ENCODE data around the gene SEC23A.
A peak's percentile ranks its signal among the peaks of the same experiment; 100 is the strongest.
"Not testable (repeated sequence)": the region's sequence is repeated elsewhere in the genome, so short reads cannot be mapped to it uniquely, and the experiment has no call there.

SEC23A gene

GRCh38 chr14:39113685-39114072 lies 10.6 kb upstream of the SEC23A start:
- TF ChIP-seq, protein P1, sequence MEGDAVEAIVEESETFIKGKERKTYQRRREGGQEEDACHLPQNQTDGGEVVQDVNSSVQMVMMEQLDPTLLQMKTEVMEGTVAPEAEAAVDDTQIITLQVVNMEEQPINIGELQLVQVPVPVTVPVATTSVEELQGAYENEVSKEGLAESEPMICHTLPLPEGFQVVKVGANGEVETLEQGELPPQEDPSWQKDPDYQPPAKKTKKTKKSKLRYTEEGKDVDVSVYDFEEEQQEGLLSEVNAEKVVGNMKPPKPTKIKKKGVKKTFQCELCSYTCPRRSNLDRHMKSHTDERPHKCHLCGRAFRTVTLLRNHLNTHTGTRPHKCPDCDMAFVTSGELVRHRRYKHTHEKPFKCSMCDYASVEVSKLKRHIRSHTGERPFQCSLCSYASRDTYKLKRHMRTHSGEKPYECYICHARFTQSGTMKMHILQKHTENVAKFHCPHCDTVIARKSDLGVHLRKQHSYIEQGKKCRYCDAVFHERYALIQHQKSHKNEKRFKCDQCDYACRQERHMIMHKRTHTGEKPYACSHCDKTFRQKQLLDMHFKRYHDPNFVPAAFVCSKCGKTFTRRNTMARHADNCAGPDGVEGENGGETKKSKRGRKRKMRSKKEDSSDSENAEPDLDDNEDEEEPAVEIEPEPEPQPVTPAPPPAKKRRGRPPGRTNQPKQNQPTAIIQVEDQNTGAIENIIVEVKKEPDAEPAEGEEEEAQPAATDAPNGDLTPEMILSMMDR (conservative IDR thresholded peaks at IDR 0.05; ENCODE audit: low read depth, low read length) = no peak
- Histone ChIP-seq H3K4me3 (IDR thresholded peaks at IDR 0.05; ENCODE audit: insufficient read depth, low read depth, low read length) (no peak overlapping the region), H3K4me1 (ENCODE audit: low read depth, poor library complexity, severe bottlenecking) (peaks cover 11% of the 10 kb centered on the region), H2AFZ (ENCODE audit: low read depth) (peak overlapping the region; percentile 90), H3K36me3 (ENCODE audit: insufficient read depth) (no peaks in the 10 kb centered on the region), H3K79me2 (ENCODE audit: insufficient read depth, low read depth) (no peaks in the 10 kb centered on the region), H3K4me2 (peak overlapping the region; percentile 43; the same call in 1 of the 2 replicates), H3K27ac (peak overlapping the region; percentile 54), H3K27me3 (ENCODE audit: insufficient read depth, low read depth) (no peaks in the 10 kb centered on the region), H3K9ac (peak overlapping the region; percentile 41; the same call in 1 of the 2 replicates), H4K20me1 (ENCODE audit: insufficient read depth) (no peaks in the 10 kb centered on the region)

DNA sequence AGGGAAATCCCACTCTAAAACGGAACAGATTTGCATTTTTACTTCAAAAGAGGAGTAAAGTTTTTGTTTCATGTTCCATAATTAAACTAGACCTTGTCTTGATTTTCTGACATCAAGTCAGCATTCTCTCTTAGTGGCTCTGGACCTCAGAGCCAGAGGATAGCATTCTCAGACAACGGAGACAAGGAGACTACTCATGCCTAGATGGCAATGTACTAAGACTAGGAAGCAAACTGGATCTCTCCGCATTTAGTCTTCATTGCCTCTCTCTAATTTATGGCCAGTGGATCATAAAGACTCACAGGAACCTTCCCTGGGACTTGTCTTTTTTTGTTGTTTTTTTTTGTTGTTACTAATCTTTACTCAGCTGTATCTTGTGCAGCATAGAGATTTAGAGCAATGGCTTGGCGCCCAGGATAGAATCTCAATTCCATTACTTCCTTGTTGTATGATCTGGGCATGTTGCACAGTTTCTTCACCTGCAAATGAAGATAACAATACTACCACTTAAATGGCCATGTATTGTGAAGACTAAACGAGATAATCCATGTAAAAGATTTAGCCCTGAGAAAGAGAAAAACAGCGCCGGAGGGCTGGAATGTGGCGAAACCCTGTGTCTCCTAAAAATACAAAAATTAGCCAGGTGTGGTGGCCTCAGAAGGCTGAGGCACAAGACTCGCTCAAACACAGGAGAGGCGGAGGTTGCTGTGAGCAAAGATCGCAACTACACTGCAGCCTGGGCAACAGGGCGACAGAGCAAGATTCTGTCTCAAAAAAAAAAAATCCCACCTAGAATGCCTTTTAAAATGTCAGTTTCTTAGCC lies 7.1 kb upstream of the SEC23A start:
- Histone ChIP-seq H3K79me2 (ENCODE audit: insufficient read depth, low read depth) (no peaks in the 10 kb centered on the region), H4K20me1 (ENCODE audit: insufficient read depth) (no peaks in the 10 kb centered on the region), H2AFZ (ENCODE audit: low read depth) (peak overlapping the region; percentile 44), H3K4me2 (peak overlapping the region; percentile 54; the same call in 1 of the 2 replicates), H3K4me3 (IDR thresholded peaks at IDR 0.05; ENCODE audit: insufficient read depth, low read depth, low read length) (no peak overlapping the region), H3K27ac (no peak overlapping the region), H3K4me1 (ENCODE audit: low read depth, poor library complexity, severe bottlenecking) (peaks cover 14% of the 10 kb centered on the region), H3K36me3 (ENCODE audit: insufficient read depth) (no peaks in the 10 kb centered on the region), H3K9ac (no peak overlapping the region), H3K27me3 (ENCODE audit: insufficient read depth, low read depth) (no peaks in the 10 kb centered on the region)
- TF ChIP-seq, protein P1 (conservative IDR thresholded peaks at IDR 0.05; ENCODE audit: low read depth, low read length) = no peak

- no peaks in the 10 kb centered on the region for H3K36me3 ChIP-seq (ENCODE audit: insufficient read depth)
- TF ChIP-seq, protein P1 (conservative IDR thresholded peaks at IDR 0.05; ENCODE audit: low read depth, low read length) = no peak
- no peak overlapping the region for H3K4me2 ChIP-seq
Observed at GRCh38 chr14:39108791-39109190, 5.8 kb upstream of the SEC23A start.

GRCh38 chr14:39107591-39107996 lies 4.6 kb upstream of the SEC23A start:
- Histone ChIP-seq H3K36me3 (ENCODE audit: insufficient read depth) (no peaks in the 10 kb centered on the region), H4K20me1 (ENCODE audit: insufficient read depth) (no peaks in the 10 kb centered on the region), H3K4me1 (ENCODE audit: low read depth, poor library complexity, severe bottlenecking) (peaks cover 13% of the 10 kb centered on the region), H3K9ac (no peak overlapping the region), H3K27ac (no peak overlapping the region), H3K79me2 (ENCODE audit: insufficient read depth, low read depth) (no peaks in the 10 kb centered on the region), H2AFZ (ENCODE audit: low read depth) (no peak overlapping the region), H3K4me3 (IDR thresholded peaks at IDR 0.05; ENCODE audit: insufficient read depth, low read depth, low read length) (no peak overlapping the region), H3K4me2 (no peak overlapping the region), H3K27me3 (ENCODE audit: insufficient read depth, low read depth) (no peaks in the 10 kb centered on the region)
- TF ChIP-seq, protein P1 (conservative IDR thresholded peaks at IDR 0.05; ENCODE audit: low read depth, low read length) = no peak

More at GRCh38 chr14:39108791-39109190, 5.8 kb upstream of the SEC23A start:
- no peaks in the 10 kb centered on the region for H4K20me1 ChIP-seq (ENCODE audit: insufficient read depth)
- H2AFZ ChIP-seq (ENCODE audit: low read depth) = no peak overlapping the region
- peaks cover 20% of the 10 kb centered on the region for H3K4me1 ChIP-seq (ENCODE audit: low read depth, poor library complexity, severe bottlenecking)
- H3K27ac ChIP-seq = no peak overlapping the region
- H3K79me2 ChIP-seq (ENCODE audit: insufficient read depth, low read depth) = no peaks in the 10 kb centered on the region
- no peak overlapping the region for H3K4me3 ChIP-seq (IDR thresholded peaks at IDR 0.05; ENCODE audit: insufficient read depth, low read depth, low read length)
- H3K9ac ChIP-seq = no peak overlapping the region
- no peaks in the 10 kb centered on the region for H3K27me3 ChIP-seq (ENCODE audit: insufficient read depth, low read depth)

DNA sequence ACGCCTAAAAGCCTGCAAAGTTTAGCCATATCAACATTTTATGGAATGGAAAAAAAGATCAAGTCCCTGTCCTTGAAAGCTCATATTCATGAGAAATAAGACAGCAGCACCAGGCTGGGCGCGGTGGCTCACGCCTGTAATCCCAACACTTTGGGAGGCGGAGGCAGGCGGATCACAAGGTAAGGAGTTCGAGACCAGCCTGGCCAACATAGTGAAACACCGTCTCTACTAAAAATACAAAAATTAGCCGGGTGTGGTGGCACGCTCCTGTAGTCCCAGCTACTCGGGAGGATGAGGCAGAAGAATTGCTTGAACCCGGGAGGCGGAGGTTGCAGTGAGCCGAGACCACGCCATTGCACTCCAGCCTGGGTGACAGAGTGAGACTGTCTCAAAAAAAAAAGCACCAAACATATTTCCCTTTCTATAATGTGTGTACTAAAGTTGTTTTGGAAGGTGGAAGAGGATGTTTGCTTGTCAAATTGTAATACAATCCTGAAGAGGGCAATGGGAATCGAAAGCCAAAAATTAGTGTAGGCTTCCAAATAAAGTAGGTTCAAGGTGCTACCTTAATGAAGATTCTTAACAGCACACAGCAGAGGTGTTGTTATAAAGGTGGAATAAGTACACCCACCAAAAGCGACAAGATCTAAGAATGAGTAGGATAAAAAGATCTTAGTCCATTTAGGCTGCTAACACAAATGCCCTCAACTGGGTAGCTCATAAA lies 1.2 kb upstream of the SEC23A start:
- not testable (repeated sequence) for H4K20me1 ChIP-seq (ENCODE audit: insufficient read depth); H3K79me2 ChIP-seq (ENCODE audit: insufficient read depth, low read depth); H3K4me3 ChIP-seq (IDR thresholded peaks at IDR 0.05; ENCODE audit: insufficient read depth, low read depth, low read length); H3K27me3 ChIP-seq (ENCODE audit: insufficient read depth, low read depth); H3K36me3 ChIP-seq (ENCODE audit: insufficient read depth); H3K27ac ChIP-seq
- Histone ChIP-seq H3K9ac (peak overlapping the region; percentile 76; the same call in 1 of the 2 replicates), H3K4me2 (peak overlapping the region; percentile 62), H3K4me1 (ENCODE audit: low read depth, poor library complexity, severe bottlenecking) (peaks cover 13% of the 10 kb centered on the region), H2AFZ (ENCODE audit: low read depth) (peak overlapping the region; percentile 69; the same call in 1 of the 2 replicates)
